ENCODE results near the gene IGSF8.

IGSF8 gene

DNA sequence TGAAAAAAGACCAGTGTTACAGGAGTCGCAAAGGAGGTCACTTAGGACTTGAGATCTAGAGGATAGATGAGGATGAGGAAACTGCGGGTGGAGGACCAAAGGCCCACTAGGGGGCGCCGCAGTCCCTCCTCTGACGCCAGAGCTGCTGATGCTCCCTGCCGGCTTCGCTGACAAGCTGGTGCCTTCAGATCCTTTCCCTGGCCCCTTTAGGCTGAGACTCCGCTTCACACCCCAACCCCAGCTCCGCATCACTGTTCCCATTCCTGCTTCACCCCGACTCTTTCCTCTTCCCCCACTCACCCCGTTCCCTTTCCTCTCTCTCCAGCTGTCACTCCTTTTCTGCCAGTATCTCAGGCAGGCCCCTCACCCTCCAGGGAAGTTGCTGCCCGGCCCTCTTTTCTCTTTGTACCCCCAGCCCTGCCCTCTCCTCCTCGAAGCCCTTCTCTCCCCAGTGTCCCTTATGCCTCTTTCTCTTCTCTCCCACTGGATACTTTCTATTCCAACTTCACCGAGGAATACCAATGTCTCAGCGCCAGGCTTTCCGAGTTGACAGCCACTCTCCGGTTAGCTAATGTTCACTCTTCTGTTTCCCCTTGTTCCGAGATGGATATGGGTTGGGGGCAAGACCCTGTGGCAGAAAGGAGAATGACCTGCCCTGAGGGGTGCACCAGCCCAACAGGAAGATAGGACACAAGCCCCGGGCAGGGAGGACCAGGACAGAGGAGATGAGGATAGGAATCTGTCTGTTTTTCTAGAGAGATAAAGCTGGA, 12.5 kb downstream of the IGSF8 start:
- peak; percentile 81 for DNase-seq

DNA sequence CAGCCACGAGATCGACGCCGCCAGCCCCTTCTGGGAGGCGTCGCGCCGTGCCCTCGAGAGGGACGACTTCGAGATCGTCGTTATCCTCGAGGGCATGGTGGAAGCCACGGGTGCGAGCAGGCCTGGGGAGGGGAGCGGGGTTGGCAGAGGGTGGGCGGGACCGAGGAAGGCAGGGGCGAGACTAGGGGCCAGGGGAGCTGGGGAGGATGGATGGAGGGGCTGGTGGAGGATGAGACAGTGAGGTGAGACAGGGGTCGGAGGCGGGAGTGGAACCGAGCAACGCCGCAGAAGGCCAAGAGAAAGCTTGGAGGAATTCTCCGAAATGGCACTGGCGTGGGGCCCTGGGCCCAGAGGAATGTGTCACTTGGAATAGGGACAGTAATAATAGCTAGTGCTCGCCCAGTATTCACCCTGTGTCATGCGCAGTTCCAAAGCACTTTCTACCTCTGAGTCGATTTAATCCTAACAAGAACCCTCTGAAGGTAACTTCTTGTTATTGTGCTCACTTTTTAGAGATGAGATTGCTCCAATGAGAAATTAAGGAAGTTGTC, 13.6 kb downstream of the IGSF8 start:
- no peak for DNase-seq

DNA sequence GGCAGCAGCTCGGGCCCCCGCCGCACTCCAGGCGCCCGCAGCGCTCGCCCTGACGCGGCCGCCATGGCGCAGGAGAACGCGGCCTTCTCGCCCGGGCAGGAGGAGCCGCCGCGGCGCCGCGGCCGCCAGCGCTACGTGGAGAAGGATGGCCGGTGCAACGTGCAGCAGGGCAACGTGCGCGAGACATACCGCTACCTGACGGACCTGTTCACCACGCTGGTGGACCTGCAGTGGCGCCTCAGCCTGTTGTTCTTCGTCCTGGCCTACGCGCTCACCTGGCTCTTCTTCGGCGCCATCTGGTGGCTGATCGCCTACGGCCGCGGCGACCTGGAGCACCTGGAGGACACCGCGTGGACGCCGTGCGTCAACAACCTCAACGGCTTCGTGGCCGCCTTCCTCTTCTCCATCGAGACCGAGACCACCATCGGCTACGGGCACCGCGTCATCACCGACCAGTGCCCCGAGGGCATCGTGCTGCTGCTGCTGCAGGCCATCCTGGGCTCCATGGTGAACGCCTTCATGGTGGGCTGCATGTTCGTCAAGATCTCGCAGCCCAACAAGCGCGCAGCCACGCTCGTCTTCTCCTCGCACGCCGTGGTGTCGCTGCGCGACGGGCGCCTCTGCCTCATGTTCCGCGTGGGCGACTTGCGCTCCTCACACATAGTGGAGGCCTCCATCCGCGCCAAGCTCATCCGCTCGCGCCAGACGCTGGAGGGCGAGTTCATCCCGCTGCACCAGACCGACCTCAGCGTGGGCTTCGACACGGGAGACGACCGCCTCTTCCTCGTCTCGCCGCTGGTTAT, 14.2 kb downstream of the IGSF8 start:
- DNase-seq = no peak

DNA sequence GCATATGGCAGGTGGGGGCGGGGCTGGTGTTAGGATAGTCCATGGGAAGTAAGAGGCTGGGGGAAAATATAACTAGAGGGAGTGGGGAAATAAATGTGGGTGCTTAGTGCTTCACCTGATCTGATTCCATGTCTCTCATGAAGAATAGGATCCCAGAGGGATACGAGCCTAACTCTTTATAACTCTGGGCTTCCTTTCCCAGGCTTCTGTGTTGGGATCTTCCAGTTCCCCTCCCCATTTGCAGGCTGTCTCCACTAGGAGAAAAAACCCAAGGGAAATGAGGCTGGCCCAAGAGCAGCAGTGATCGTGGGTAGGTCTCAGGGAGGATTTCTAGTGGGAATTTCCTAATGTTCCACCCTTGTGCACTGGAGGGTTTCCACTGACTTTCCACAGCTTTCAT, 15.5 kb downstream of the IGSF8 start:
- no peak for DNase-seq

DNA sequence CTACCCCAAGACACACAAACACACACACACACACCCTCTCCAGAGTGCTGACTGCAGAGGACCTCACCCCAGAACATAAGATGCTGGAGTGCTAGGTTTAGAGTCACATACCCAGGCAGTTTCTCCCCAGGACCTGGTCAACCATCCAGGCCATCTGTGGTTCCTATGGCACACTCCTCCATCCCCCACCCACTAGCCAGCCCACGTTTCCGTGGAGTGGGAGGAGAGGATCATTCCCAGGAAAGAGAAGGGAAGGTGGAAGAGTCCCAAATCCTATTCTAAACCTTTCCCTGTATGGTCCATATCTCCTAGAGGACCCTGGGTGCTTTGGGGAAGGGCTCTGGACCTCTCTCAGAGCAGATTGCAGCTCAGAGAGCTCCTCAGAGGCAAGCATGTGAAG, 15.9 kb downstream of the IGSF8 start:
- no peak for DNase-seq

DNA sequence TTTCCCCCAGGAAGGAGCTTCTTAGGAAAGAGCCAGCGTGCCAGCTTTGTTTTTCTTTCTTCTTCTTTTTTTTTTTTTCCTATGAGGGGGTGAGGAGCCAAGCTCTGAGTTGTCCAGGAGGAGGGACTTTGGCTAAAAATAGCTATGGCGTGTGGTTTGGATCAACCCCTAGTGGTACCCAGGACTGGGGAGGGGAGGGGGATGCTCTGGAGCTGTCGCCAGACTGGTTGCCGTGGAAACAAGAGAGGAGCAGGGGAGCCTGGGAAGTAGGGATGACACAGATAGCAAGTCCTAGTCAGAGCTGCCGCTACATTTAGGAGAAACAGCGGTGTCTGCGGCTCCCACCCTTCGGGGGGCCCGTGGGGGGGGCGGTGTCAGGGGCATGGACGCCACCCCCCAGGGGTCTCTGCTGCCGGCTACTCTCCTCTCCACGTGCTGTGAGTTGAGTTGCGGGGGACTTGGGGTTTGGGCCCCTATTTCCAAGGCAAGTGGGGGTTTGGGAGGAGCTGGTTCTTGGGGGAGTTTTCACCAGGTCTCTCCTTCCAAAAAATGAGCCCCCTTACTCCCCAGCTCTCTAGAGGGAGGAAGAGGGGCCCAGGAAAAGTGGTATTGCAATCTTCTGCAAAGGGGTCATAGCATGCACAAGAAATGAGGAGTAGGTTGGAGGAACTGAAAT, 17.0 kb downstream of the IGSF8 start, which contains the start of gene KCNJ9:
TSS of gene KCNJ9 (plus strand) at position 278 of the 676 bp plus-strand sequence. CDS start 2,493 bp downstream, outside the sequence.
- DNase-seq = peak; percentile 38

DNA sequence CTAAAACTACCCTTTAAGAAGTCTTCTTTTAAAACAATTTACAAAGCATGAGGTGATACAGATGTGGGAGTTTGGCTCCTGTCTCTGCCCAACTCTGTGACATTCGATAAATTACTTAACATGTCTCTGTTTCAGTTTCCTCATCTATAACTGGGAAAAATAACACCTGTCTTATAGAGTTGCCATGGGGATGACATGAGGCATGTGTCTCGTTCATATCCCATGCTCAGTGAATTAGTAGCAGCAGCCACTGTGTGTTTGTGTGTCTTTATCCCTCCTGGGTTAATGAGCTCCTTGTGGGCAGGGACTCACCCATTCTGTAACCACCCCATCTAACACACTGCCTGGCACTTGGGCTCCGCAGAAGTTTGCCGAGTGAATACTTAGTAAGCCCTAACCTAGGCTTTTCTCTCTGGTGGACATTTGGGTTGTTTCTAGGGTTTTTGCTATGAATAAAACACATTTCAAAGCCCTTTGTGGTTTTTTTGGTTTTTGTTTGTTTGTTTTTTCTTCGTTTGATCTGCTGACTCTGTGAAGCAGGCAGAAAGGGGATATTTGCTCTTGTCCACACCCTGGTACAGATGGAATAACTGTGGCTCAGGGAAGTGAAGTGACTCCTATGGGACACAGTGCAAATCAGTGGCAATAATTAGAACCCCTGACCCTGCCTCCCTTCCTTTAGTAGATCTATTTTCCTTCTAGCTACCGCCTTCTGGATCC, 17.9 kb downstream of the IGSF8 start:
- DNase-seq = peak; percentile 2

DNA sequence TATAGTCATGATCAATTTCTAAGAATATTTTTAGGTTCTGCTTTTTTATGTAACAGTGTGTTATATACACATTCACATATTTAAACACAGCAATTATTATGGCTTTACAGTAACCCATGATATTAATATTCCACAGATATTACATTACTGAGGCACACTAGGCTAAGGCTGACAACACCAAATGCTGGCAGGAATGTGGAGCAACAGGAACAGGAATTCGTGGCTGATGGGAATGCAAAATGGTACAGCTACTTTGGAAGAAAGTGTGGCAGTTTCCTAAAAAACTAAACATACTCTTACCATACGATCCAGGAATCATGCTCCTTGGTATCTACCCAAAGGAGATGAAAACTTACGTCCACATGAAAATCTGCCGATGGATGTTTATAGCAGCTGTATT, 19.0 kb downstream of the IGSF8 start:
- no peak for DNase-seq

DNA sequence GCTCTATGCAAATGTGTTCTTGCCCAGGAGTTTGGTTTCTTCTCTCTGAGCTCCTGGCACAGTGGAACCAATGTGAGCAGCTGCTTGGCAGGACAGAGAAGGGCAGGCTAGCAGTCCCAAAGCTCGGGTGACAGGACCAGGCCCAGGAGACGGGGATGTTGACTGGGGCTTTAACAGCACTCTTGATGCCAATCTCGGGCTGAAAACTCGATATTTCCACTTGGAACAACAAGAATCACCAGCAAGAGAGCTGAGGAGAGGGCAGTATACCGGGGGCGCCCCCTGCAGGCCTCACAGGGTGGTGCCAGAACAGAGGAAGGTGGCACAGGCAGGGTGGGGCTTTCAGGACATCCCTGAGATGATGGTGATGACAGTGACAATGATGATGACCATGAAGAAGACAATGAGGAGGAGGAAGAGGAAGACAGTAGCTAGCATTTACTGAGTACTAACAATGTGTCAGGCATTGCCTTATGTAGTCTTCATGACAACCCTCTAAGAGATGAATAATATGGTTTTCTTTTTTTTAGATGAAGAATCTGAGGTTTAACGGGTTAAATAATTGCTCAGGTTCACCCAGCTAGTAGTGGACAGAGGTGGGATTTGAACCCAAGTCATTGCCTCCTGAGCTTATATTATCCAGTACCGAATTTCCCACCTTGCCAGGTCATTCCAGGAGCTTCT, 19.8 kb downstream of the IGSF8 start:
- no peak for DNase-seq

DNA sequence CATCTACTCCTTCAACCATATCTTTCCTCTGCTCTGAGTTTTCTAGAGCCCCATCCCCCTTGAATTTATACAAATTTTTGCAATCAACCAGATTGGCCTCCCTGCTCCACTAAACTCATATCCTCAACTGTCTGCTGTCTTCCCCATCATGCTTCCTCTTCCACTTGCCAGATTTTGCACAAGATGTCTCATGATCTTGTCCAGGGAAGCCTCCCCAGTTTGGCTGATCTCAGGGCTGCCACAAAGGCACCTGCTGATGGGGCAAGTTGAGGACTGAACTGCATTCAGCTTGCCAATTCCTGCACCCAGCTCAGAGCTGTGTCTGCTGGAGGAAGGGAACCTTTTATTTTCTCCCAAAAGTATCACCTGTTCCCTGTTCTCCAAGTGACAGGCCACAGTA, 20.9 kb downstream of the IGSF8 start:
- DNase-seq = no peak

DNA sequence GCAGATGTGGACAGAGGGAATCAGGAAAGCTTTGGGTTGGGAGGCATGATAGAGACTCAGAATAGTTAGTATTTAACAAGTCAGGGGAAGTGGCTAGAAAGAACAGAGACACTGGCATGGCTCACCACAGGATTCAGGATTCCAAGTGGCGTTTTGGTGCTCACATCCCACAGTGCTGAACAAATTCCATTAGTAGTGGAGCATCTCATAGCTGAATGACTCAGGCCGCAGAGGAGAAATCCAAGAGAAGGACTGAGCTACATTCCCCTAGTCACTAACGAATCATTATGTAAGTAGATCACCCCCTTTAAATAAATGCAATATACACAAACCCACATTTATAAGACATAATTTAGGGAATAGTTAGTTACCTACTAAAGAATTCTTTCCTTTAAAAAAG, 22.1 kb downstream of the IGSF8 start:
- peak; percentile 1 for DNase-seq

DNA sequence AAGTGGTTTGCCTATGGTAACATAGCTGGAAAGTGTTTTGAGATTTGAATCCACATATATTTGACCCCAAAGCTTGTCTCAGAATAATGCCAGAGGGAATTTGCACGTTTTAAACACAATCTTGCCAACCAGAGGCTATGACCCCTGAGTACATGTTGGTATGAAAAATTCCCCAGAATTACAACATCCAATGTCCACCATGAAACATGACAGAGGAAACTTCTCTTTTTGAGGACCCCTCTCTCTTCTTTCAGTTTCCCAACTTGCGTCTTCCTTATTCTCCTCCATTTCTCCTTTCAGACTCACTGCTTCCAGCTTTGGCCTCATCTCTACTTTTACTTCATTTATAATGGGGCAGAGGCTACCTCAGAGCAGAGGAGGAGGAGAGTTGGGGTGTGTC, 22.6 kb downstream of the IGSF8 start:
- DNase-seq = no peak

DNA sequence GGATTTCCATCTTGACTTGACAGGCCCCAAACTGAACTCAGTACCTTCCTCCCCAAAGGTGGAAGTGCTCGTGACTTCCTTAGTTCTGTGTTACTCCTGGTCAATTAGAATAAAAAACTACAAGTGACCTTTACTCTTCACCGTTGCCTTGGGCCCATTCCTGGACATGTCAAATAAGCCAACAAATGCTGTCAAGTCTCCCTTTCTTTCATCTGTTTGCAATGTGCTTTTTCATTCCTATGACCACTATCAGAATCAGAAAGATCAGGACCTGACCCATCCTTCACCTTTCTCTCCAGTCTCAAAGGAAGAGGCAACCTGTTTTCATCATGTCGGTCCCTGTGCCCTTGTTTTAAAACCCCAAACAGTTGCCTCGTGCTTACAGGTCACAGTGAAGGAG, 23.6 kb downstream of the IGSF8 start:
- no peak for DNase-seq

DNA sequence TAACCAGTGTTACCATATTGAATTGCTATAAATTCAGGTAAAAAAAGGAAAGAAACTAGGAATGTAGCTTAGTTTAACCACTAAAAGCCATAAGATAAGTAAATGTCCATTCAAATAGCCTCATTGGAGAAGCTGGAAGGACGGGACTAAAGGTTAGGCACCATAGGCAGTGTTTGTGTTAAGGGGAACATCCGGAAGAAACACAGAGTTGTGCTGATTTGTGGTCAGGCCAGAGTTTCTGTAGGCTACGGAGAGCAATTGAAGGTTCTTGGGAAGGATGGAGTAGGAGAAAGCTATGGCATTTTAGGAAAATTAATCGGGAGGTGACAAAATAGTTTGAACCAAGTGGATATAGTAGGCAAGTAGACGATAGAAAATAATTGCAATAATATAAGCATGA, 27.1 kb downstream of the IGSF8 start:
- no peak for DNase-seq

DNA sequence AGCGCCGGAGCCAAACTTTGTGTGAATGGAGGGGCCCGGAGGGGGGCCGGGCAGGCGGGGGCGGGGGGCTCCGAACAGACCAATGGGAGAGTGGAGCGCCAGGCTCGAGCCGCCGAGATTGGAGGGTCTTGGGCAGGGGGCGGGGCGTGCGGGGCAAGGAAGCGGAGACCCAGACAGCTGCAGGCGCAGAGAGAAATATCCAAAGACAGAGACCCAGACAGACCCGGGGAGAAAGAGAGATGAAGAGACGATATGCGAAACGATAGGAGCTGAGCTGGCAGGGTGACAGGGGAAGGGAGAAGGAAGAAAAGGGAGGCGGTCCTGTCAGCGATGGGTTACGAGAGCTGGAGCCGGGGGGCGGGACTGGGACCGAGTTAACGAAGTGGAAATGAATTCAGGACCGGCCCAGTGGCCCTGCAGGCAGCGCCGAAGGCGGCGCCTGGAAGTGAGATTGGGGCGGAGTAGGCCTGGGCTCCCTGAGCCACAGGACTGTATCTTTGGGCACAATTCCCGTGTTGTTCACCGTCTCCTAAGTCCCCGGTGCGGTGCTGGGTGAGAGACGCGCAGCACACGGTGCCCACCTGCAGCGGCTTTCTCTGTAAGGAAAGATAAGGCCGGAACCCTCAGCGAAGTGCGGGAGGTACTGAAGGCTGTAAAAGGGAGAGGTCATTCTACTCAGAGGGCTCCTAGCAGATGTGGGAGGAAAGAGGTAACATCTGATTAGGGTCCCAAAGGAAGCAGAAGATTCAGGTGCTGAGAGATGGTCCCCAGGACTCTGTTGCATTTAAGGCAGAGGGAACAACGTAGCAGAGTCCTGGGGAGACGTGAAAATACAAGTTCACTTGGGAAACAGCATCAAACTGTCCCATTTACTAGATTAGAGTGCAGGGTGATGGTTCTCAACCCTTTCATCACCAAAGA, 27.9 kb downstream of the IGSF8 start:
- DNase-seq = peak; percentile 89

DNA sequence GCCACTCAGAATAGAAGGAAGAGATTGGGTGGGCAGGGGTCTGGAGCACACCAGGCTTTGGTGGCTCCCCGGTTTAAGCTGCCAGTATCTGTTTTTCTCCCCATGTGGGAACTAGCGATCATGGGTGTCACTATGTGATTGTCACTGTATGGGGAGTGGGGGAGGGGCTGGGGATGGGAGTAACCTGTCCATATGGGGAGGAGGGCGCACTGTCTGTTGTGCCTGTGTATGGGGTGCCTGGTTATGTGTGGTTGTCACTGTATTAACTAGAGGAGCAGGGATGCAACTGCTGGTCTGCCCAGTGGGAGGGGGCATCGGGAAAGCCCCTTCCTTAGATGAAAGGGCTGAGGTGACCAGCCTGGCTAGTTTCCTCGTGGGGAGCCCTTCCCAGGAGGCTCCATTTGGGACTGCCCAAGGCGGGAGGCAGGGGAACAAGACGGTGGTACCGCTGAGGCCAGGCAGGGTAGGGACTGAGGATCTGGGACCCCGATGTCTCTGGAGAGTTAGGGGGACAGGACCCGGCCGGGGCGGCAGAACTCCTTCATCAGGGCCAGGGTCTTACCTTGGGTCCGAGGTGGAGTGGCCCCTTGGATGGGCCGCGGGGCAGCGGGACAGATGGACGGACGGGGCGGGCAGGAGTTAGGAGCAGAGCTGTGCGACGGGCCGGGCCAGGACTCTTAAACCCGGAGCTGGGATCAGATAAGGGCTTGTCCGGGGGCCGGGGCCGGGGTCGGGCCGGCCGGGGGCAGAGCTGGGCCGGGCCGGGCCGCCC, 28.8 kb downstream of the IGSF8 start, which contains the start of gene KCNJ10:
TSS of gene KCNJ10 (minus strand) at position 701 of the 772 bp plus-strand sequence. CDS start 27,628 bp downstream, outside the sequence.
- DNase-seq = no peak

DNA sequence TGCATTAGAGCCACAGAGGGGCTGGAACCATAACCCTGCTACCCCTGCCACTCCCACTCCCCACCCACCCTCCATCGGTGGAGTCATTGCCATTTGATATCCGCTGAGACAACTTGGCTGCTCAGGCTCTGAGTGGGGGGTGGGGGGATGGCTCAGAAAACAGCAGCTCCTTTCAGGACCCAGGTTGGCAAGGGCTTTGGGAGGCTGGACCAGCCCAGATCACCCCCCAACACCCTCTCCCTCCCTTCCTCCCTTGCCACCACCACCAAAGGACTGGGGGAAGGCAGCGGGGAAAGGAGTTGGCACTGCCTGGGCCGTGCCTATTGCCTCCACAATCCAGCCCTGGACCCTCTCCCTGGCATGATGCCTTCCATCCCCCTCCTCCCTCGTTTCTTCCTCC, 30.2 kb downstream of the IGSF8 start:
- DNase-seq = no peak

DNA sequence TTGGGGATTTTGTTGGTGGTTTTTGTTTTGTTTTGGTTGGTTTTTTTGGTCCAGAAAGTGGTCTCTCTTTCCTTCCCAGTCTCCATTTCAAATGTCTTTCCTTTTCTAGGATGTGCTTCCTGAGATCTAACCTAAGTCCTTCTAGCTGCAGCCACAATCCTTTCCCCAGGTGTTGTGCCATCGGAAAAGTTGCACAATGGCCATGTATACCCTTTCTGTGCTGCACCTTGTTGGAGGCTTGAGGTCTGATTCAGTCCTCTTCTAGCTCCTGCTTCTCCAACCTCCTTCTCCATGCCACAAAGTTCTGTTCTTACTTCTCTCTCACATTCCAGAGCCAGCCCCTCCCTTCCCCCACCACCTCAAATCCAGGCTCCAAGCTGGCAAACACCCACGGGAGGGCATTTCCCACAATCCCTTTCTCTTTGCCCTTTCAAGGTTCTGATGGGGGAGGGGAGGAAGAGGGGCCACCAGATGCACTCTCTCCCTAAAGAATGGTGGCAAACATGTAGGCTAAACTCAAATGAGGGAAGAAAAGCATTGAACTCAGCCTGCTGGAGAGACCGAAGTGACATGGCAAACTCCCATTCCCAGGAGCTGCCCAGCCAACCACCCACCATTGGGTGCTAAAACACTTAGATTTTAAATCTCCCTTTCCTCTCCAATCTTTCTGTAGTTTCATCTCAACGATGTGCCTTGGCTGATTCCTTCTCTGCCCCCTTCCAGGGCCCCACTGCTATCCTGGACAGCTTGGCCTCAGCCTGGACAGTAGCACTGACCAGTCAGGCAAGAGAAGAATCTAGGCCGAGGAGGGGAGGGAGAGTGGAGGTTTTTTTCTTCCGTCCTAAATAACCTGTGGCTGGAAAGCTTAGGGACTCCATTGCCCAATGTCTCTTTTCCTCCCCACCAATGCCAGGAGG, 31.3 kb downstream of the IGSF8 start:
- DNase-seq = no peak

DNA sequence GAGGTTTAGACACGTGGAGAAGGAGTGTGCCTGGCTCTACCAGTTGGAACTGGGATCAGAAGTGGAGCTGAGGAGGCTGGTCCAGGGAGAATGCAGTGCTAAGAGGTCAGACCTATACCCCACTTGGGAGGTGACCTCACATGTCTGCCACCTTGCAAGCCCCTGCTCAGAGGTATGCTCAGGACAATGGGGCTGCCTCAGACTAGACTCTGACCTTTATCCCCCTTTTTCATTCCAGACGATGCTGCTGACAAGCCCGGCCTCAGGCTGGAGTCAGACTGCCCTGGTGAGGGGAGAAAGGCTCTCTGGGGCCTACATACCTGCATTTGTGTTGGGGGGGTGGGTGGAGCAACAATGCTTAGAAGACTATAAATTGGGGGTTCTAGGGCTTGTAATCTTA, 33.7 kb downstream of the IGSF8 start:
- no peak for DNase-seq

All from left hindlimb (tissue), 1 donor.